Osteocyte (in vitro differentiated cells): ENCODE measurements around the gene ACP3. TPM values are rescaled to one million over a fixed set of nuclear protein-coding genes. Genes with fewer than 3 reads are reported as not detected.

Source experiments
- DNase-seq: peaks from one replicate; pipeline ENCODE4 v3.0.0; 2021; ENCODE audit warnings: mixed read lengths; ENCODE audit not compliant: unreplicated experiment; ENCODE audit errors: extremely low spot score
- H3K27ac Mint-ChIP-seq: one replicate; pipeline ENCODE4 v1.8.0; 2021; ENCODE audit warnings: mild to moderate bottlenecking, mixed read lengths; ENCODE audit not compliant: unreplicated experiment
- H3K27me3 Mint-ChIP-seq: one replicate; pipeline ENCODE4 v1.8.0; 2021; ENCODE audit warnings: mixed read lengths; ENCODE audit not compliant: unreplicated experiment
- H3K36me3 Mint-ChIP-seq: one replicate; pipeline ENCODE4 v1.8.0; 2021; ENCODE audit warnings: mixed read lengths; ENCODE audit not compliant: unreplicated experiment
- H3K4me1 Mint-ChIP-seq: one replicate; pipeline ENCODE4 v1.8.0; 2021; ENCODE audit warnings: mixed read lengths; ENCODE audit not compliant: unreplicated experiment
- H3K4me3 Mint-ChIP-seq: one replicate; pipeline ENCODE4 v1.8.0; 2021; ENCODE audit warnings: mild to moderate bottlenecking, moderate library complexity, mixed read lengths; ENCODE audit not compliant: unreplicated experiment
- H3K9me3 Mint-ChIP-seq: one replicate; pipeline ENCODE4 v1.8.0; 2021; ENCODE audit warnings: mixed read lengths; ENCODE audit not compliant: unreplicated experiment
- CTCF ChIP-seq: fragments of 200-600 bp; sonication (generic); IDR thresholded peaks from 2 replicates; pipeline ENCODE4 v1.5.0; 2021; ENCODE audit warnings: antibody characterized with exemption, mild to moderate bottlenecking, moderate library complexity
- total RNA-seq: library from RNA; stranded (reverse); gene quantifications from 2 replicates; pipeline ENCODE4 v1.2.1, GENCODE V29; 2021

ACP3 gene
- total RNA-seq, 1 donor from 2014 or later, result not detected

GRCh38 chr3:132279030-132279429 lies 38.2 kb upstream of the ACP3 start:
- H3K27me3 Mint-ChIP-seq, result peaks cover 6% of the 10 kb centered on the region
- no peaks in the 10 kb centered on the region for H3K4me1 Mint-ChIP-seq
- no peak for DNase-seq
- no peak for TF ChIP-seq CTCF
- H3K27ac Mint-ChIP-seq, result no peak overlapping the region
- no peaks in the 10 kb centered on the region for H3K36me3 Mint-ChIP-seq
- H3K9me3 Mint-ChIP-seq, result peaks cover 9% of the 10 kb centered on the region
- no peak overlapping the region for H3K4me3 Mint-ChIP-seq

GRCh38 chr3:132283440-132283839 lies 33.8 kb upstream of the ACP3 start:
- Mint-ChIP-seq H3K27ac (no peak overlapping the region), H3K4me3 (no peak overlapping the region), H3K36me3 (no peaks in the 10 kb centered on the region), H3K9me3 (no peaks in the 10 kb centered on the region), H3K27me3 (peaks cover 9% of the 10 kb centered on the region), H3K4me1 (no peaks in the 10 kb centered on the region)
- no peak for TF ChIP-seq CTCF
- no peak for DNase-seq

- peaks cover 9% of the 10 kb centered on the region for H3K27me3 Mint-ChIP-seq
- no peak overlapping the region for H3K4me3 Mint-ChIP-seq
- no peak overlapping the region for H3K27ac Mint-ChIP-seq
- no peak for DNase-seq
- no peaks in the 10 kb centered on the region for H3K9me3 Mint-ChIP-seq
- H3K36me3 Mint-ChIP-seq, result no peaks in the 10 kb centered on the region
- no peak for TF ChIP-seq CTCF
- no peaks in the 10 kb centered on the region for H3K4me1 Mint-ChIP-seq
These were observed 33.2 kb upstream of the ACP3 start for GRCh38 chr3:132283916-132284405.

GRCh38 chr3:132284781-132285619 lies 32.2 kb upstream of the ACP3 start:
- no peaks in the 10 kb centered on the region for H3K4me1 Mint-ChIP-seq

More at GRCh38 chr3:132284781-132285619, 32.2 kb upstream of the ACP3 start:
- no peak for TF ChIP-seq CTCF
- peaks cover 9% of the 10 kb centered on the region for H3K27me3 Mint-ChIP-seq
- H3K9me3 Mint-ChIP-seq, result no peaks in the 10 kb centered on the region
- no peak overlapping the region for H3K4me3 Mint-ChIP-seq
- no peak for DNase-seq
- no peak overlapping the region for H3K27ac Mint-ChIP-seq
- no peaks in the 10 kb centered on the region for H3K36me3 Mint-ChIP-seq
